GM21723 (cell line): ENCODE measurements around the gene ZNF33A.
"Not testable (repeated sequence)": the region's sequence is repeated elsewhere in the genome, so short reads cannot be mapped to it uniquely, and the experiment has no call there.

Experiments
- ATAC-seq: cut with Tn5 transposase; IDR thresholded peaks from one replicate; pipeline ENCODE4 v1.9.1; 2021; ENCODE audit warnings: mild to moderate bottlenecking, moderate library complexity; ENCODE audit not compliant: unreplicated experiment

The ZNF33A gene

GRCh38 chr10:38010119-38010903 lies at the start of gene ZNF33A:
TSS of gene ZNF33A (plus strand) at chr10:38010675. CDS start at chr10:38012342, 1,667 bp downstream.
- peak; percentile 90 for ATAC-seq

- no peak for ATAC-seq
Observed at GRCh38 chr10:37965006-37965405, 45.5 kb upstream of the ZNF33A start.

DNA sequence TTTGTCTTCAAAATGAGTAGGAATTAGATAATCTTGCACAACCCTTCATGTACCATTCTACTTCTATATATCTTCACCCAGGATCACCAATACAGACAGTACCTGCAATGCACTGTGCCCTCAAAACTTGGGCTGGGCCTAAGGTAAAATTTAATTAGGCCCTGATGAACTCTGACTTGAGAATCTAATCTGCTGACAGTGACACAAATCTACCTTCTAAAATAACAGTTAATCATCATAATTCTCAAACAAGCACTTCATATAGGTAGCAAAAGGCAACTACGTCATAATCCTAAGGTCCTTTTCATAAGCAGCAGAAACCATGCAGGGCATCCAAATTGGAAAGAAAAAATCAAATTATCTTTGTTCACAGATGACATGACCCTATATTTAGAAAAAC lies 38.1 kb upstream of the ZNF33A start:
- ATAC-seq, result no peak

GRCh38 chr10:37975401-37975991 lies 35.0 kb upstream of the ZNF33A start:
- ATAC-seq, result no peak

DNA sequence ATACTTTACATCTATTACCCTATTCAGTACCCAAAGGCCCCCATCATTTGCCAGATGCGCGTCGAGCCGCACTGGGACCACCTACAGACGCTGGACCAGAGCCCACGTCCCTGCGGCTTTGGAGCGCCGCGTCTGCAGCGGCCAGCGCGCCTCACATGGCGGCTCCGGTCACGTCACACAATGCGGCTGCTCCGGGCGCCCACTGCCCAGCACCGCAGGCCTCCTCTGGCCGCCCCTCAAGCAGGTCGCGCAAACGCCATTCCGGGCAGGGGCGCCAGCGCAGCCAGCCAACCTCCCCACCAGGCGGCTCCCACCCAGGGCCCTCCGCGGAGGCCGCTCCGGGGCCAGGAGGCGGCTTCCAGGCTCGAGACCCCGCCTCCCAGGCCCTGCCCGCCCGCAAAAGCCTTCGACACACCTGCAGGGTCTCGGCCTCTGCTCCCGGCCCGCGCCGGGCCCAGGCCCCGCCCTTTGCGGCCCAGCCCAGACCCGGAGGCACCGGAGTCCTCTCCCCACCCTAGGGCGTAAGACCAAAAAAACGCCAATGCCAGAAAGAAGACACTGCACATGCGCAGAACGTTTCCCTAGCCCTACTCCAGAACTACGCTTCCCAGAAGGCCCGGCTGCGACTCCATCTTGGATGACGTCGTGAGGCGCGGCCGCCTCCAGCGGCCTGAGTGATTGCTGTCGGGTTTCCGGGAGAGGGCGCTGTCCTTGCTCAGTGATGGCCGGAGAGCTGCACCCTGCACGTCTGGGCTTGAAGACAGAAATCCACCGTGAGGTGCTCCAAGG lies 34.2 kb upstream of the ZNF33A start, which contains the start of gene ZNF25:
ZNF25 (minus strand) TSS at position 557 of the 789 bp plus-strand sequence. CDS start 4,925 bp downstream, outside the sequence.
- peak; percentile 98 for ATAC-seq

- ATAC-seq, result peak; percentile 1
Observed at GRCh38 chr10:37976880-37977203, 33.6 kb upstream of the ZNF33A start.

DNA sequence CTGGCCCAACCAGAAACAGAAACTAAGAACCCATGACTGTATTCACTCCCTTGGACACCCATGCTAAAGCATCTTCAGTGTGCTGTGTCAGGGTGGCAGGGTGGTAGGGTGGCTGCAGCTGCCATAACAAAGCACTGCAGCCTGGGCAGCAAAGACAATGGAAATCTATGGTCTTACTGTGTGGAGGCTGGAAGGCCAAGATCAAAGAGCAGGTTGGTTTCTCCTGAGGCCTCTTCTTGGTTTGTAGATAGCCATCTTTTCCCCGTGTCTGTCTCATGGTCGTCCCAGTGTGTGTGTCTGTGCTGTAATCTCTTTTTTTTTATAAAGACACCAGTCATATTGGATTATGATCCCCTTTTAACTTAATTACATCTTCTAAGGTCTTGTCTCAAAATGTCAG lies 18.8 kb upstream of the ZNF33A start:
- ATAC-seq, result no peak

DNA sequence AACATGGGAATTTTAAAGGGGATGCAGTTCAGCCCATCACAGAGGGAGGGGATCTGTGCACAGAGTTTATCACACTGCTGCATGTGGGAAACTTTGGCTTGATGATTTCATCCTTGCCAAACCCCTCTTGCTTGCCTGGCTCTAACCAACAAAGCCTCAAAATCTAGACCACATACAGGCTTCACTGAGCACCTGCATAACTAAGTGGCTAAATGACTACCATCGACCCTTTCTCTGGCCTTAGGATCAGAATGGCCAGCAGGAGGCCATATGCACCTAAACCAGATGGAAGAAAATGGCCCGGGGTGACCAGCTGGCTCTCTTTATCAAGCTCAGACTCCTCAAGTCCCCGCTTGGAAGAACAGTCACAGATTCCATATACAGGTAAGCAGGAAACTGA lies 18.4 kb upstream of the ZNF33A start:
- ATAC-seq, result no peak

- not testable (repeated sequence) for ATAC-seq
Observed at GRCh38 chr10:37998920-37999319, 11.6 kb upstream of the ZNF33A start.

- ATAC-seq, result not testable (repeated sequence)
Observed at GRCh38 chr10:38000474-38000873, 10.0 kb upstream of the ZNF33A start.

DNA sequence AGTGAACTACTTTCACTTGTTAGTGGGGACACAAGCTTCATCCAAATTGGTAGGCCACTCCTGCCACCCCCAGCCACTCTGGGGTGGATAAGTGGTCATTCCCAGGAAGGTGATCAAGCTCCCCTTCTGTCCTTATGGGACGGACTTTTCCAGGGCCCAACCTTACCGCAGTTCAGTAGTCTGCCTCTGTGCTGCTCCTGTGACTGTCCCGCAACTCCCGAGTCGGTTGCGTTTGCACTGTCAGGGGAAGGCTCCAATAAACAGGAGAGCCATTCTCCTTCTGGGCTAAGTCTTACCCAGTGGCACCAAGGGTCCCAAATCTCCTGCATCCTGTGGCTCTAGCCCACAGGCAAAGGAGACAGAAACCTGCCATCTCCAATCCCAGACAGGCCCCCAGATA lies 7.4 kb upstream of the ZNF33A start:
- no peak for ATAC-seq

GRCh38 chr10:38003588-38003987 lies 6.9 kb upstream of the ZNF33A start:
- ATAC-seq, result no peak

GRCh38 chr10:38007551-38007950 lies 2.9 kb upstream of the ZNF33A start:
- ATAC-seq, result no peak

DNA sequence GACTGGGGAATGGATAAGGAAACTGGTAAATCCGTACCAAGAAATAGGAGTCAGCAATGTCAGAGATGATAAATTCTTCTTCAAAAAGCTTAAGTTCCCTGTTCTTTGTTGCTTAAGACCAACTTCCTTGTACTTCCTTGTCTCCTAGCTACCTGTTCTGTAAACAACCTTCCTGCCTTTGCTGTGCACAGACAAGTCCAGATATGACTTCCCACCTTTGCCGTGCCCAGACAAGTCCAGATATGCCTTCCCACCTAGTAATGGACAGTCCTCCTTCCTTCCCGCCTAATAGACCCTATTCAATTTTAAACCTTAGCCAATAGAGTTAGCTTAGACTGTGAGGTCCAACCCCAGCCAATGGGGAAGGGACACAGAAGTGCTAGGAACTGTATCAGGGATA lies 2.5 kb upstream of the ZNF33A start:
- ATAC-seq, result no peak

GRCh38 chr10:38016354-38016753 lies 5.9 kb downstream of the ZNF33A start:
- ATAC-seq, result no peak

- not testable (repeated sequence) for ATAC-seq
Observed at GRCh38 chr10:38019124-38019523, 8.6 kb downstream of the ZNF33A start.

DNA sequence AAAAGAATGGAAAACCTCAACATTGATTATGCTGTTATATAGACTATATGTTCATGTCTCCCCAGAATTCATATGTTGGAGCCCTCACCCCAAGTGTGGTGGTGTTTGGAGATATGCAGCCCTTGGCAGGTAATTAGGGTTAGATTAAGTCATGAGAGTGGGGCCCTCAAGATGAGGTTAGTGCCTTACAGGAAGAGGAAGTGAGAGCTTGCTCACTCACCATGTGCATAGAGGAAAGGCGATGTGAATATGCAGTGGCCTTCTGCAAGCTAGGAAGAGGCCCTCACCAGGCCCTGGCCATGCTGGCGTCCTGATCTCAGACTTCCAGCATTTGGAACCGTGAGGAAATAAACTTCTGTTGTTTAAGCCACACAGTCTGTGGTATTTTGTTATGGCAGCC lies 14.8 kb downstream of the ZNF33A start:
- ATAC-seq, result peak; percentile 88

GRCh38 chr10:38027986-38028385 lies 17.5 kb downstream of the ZNF33A start:
- ATAC-seq, result no peak

- no peak for ATAC-seq
Observed at GRCh38 chr10:38032886-38033285, 22.4 kb downstream of the ZNF33A start.

DNA sequence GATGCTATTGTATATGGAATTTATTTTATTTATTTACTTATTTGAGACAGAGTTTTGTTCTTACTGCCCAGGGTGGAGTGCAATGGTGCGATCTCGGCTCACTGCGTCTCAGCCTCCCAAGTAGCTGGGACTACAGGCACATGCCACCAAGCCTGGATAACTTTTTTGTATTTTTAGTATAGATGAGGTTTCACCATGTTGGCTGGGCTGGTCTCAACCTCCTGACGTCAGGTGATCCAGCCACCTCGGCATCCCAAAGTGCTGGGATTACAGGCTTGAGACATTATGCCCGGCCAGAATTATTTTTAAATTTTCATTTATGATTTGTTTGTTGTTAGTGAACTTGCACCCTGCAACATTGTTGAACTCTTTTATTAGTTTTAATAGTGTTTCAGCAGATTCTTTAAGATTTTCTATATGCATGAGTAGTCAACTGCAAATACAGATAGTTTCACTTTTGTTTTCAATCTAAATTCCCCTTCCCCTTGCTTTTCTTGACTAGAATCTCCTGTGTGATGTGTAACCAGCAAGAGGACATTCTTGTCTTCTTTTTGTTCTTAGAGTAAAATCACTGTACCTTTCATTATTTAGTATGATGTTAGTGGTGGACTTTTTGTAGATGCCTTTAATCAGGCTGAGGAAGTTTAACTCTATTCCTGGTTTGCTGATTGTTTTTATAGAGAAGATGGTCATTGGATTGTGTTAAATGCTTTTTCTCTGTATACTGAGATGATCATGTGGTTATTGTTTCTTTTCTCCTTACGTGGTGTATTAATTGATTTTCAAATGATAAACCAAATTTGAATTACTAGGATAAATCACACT lies 27.8 kb downstream of the ZNF33A start:
- ATAC-seq, result peak; percentile 95

- ATAC-seq, result no peak
Observed at GRCh38 chr10:38038932-38039245, 28.4 kb downstream of the ZNF33A start.
